Stimulated activated naive CD8-positive, alpha-beta T cell treated with anti-CD3 and anti-CD28 coated beads, Interleukin-15, amount 100 ng/mL, for 72 hours (primary cell): ENCODE measurements around the gene NDUFV1.
A peak's percentile ranks its signal among the peaks of the same experiment; 100 is the strongest.
"Not testable (repeated sequence)": the region's sequence is repeated elsewhere in the genome, so short reads cannot be mapped to it uniquely, and the experiment has no call there.

Source experiments
- ATAC-seq: fragments of 150-1000 bp; cut with Tn5 transposase; 2 replicates; pipeline ENCODE4 v1.10.0; 2021; ENCODE audit warnings: mild to moderate bottlenecking, moderate library complexity
- DNase-seq, 2 donors: peaks; one replicate each; pipeline ENCODE4 v3.0.0; 2021 to 2022
- H3K27ac Mint-ChIP-seq, 2 donors: one replicate each; pipeline ENCODE4 v1.8.0; 2022; ENCODE audit warnings: mild to moderate bottlenecking in 2 of 2, mixed read lengths in 2 of 2, moderate library complexity in 2 of 2
- H3K27me3 Mint-ChIP-seq: one replicate; pipeline ENCODE4 v1.8.0; 2022; ENCODE audit warnings: mixed read lengths
- H3K4me1 Mint-ChIP-seq: one replicate; pipeline ENCODE4 v1.8.0; 2022; ENCODE audit warnings: mild to moderate bottlenecking, mixed read lengths
- H3K4me3 Mint-ChIP-seq, 2 donors: one replicate each; pipeline ENCODE4 v1.8.0; 2022; ENCODE audit warnings: mild to moderate bottlenecking in 2 of 2, mixed read lengths in 2 of 2, moderate library complexity in 1 of 2
- H3K9me3 Mint-ChIP-seq, 2 donors: one replicate each; pipeline ENCODE4 v1.8.0; 2022; ENCODE audit warnings: mixed read lengths in 2 of 2

NDUFV1 gene

GRCh38 chr11:67583247-67584204, 23.2 kb upstream of the NDUFV1 start, which contains the start of gene GSTP1:
TSS of gene GSTP1 (plus strand) at chr11:67583812. CDS start at chr11:67583844, 32 bp downstream.
- H3K27me3 Mint-ChIP-seq: peaks cover 32% of the 10 kb centered on the region
- peak; percentile 82 to 84 for DNase-seq
- H3K9me3 Mint-ChIP-seq: peaks cover 10 to 15% of the 10 kb centered on the region in 2 donors
- H3K4me3 Mint-ChIP-seq: peak within 1 kb of the TSS; percentile 92 to 97
- peak within 1 kb of the TSS; percentile 96 to 98 for H3K27ac Mint-ChIP-seq
- peaks cover 59% of the 10 kb centered on the region for H3K4me1 Mint-ChIP-seq
- ATAC-seq: peak; percentile 94

DNA sequence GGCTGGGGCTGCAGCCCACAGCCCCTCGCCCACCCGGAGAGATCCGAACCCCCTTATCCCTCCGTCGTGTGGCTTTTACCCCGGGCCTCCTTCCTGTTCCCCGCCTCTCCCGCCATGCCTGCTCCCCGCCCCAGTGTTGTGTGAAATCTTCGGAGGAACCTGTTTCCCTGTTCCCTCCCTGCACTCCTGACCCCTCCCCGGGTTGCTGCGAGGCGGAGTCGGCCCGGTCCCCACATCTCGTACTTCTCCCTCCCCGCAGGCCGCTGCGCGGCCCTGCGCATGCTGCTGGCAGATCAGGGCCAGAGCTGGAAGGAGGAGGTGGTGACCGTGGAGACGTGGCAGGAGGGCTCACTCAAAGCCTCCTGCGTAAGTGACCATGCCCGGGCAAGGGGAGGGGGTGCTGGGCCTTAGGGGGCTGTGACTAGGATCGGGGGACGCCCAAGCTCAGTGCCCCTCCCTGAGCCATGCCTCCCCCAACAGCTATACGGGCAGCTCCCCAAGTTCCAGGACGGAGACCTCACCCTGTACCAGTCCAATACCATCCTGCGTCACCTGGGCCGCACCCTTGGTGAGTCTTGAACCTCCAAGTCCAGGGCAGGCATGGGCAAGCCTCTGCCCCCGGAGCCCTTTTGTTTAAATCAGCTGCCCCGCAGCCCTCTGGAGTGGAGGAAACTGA, 22.4 kb upstream of the NDUFV1 start:
- Mint-ChIP-seq H3K9me3 (peaks cover 10 to 15% of the 10 kb centered on the region in 2 donors), H3K27me3 (peaks cover 26% of the 10 kb centered on the region), H3K27ac (peak overlapping the region; percentile 93 to 98), H3K4me1 (peaks cover 54% of the 10 kb centered on the region), H3K4me3 (peak overlapping the region; percentile 87 to 92)
- ATAC-seq (peak; percentile 33), DNase-seq (peak in 1 of 2 donors; percentile 49)

GRCh38 chr11:67584881-67585873, 21.6 kb upstream of the NDUFV1 start:
- Mint-ChIP-seq H3K27ac (peak overlapping the region; percentile 82 to 93), H3K9me3 (peaks cover 10 to 15% of the 10 kb centered on the region in 2 donors), H3K4me3 (peak overlapping the region; percentile 87 to 92), H3K4me1 (peaks cover 46% of the 10 kb centered on the region), H3K27me3 (peaks cover 17% of the 10 kb centered on the region)
- no peak for ATAC-seq
- DNase-seq: no peak

GRCh38 chr11:67585911-67586310, 20.8 kb upstream of the NDUFV1 start:
- H3K9me3 Mint-ChIP-seq: peaks cover 10 to 15% of the 10 kb centered on the region in 2 donors
- H3K27me3 Mint-ChIP-seq: peaks cover 11% of the 10 kb centered on the region
- peaks cover 45% of the 10 kb centered on the region for H3K4me1 Mint-ChIP-seq
- H3K27ac Mint-ChIP-seq: no peak overlapping the region
- H3K4me3 Mint-ChIP-seq: no peak overlapping the region
- DNase-seq (no peak), ATAC-seq (no peak)

DNA sequence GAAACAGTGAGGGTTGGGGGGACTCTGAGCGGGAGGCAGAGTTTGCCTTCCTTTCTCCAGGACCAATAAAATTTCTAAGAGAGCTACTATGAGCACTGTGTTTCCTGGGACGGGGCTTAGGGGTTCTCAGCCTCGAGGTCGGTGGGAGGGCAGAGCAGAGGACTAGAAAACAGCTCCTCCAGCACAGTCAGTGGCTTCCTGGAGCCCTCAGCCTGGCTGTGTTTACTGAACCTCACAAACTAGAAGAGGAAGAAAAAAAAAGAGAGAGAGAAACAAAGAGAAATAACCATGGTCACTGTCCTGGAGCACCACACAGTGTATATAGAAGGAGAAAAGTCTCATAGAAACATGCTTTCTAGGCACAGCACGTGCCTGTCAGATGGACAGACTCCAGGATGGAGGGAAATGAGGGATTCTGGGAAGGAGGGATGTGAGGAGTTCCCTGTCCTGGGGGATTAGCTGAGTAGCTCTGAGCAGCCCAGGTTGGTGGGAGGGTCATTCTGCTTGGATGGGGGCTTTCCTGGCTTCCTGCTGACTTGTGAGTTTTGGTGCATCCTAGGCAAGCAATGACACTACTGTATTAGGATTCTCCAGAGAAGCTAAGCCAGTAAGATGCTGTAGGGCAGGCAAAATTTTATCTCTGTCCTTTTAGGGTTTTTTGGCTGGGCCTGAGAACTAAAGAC, 20.0 kb upstream of the NDUFV1 start:
- H3K9me3 Mint-ChIP-seq: peaks cover 10 to 15% of the 10 kb centered on the region in 2 donors
- no peak overlapping the region for H3K27ac Mint-ChIP-seq
- ATAC-seq: no peak
- H3K4me3 Mint-ChIP-seq: no peak overlapping the region
- DNase-seq: no peak
- H3K4me1 Mint-ChIP-seq: peaks cover 45% of the 10 kb centered on the region
- H3K27me3 Mint-ChIP-seq: peaks cover 8% of the 10 kb centered on the region

- Mint-ChIP-seq H3K27me3 (no peaks in the 10 kb centered on the region), H3K27ac (no peak overlapping the region), H3K9me3 (peaks cover 10 to 15% of the 10 kb centered on the region in 2 donors), H3K4me1 (peaks cover 32% of the 10 kb centered on the region), H3K4me3 (no peak overlapping the region)
- ATAC-seq (no peak), DNase-seq (no peak)
Observed at GRCh38 chr11:67588136-67588503, 18.6 kb upstream of the NDUFV1 start.

DNA sequence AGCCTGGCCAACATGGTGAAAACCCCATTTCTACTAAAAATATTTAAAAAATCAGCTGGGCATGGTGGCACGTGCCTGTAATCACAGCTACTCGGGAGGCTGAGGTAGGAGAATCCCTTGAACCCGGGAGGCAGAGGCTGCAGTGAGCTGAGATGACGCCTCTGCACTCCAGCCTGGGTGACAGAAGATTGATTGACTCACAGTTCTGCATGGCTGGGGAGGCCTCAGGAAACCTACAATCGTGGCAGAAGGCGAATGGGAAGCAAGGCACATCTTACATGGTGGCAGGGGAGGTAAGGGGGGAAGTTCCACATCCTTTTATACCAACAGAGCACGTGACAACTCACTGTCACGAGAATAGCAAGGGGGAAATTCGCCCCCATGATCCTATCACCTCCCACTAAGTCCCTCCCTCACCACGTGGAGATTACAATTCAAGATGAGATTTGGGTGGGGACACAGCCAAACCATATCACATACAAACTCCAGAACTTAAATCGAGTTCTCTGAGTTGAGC, 17.8 kb upstream of the NDUFV1 start:
- DNase-seq, H3K27ac Mint-ChIP-seq, H3K27me3 Mint-ChIP-seq, ATAC-seq, H3K4me3 Mint-ChIP-seq: not testable (repeated sequence)
- Mint-ChIP-seq H3K4me1 (peaks cover 28% of the 10 kb centered on the region), H3K9me3 (peaks cover 10 to 15% of the 10 kb centered on the region in 2 donors)

DNA sequence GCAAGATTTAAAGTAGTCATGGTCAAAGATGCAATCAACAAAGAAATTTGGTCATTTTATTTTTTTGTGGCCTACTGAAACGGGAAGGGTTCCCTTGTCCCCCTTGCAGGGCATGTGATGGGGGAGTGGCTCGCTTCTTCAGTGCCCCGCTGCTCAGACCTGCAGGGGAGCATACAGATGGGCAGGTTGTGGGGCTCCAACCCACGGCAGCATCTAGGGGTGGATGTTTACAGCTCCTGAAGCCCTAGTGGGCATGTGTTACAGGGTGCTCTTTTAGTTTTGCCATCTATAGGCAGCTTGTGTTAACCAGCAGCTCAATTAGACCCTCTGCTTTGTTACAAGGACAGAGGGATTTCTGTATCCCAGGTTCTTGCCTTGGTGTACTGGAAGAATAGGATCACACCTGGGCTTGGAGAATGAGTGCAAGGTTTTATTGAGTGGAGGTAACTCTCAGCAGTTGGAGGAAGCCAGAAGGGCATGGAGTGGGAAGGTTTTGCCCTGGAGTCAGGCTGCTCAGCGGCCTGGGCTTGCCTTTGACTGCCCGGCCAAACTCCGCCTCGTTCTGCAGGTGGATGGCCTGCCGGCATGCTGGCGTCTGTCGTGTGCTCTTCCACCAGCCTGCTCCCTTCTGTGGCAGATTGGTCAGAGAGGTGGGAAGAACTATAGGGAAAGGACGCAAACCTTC, 13.7 kb upstream of the NDUFV1 start:
- Mint-ChIP-seq H3K27me3 (no peaks in the 10 kb centered on the region), H3K9me3 (no peaks in the 10 kb centered on the region), H3K4me1 (no peaks in the 10 kb centered on the region), H3K27ac (no peak overlapping the region), H3K4me3 (no peak overlapping the region)
- ATAC-seq (no peak), DNase-seq (no peak)

DNA sequence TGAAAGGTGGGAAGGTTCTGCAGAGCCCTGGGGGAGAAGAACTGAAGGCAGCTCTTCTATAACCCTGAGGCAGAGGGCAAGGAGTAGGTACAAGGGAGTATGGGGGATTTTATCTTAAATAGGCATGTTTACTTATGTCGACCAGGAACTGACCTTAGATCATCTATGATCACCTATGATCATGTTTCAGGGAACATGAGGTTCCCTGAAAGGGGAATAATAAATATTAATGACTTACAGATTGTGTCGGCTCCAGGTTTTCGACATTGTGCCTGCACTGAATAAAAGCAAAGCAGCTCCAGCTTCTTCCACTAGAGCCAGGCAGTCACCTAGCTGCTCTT, 13.2 kb upstream of the NDUFV1 start:
- Mint-ChIP-seq H3K4me1 (no peaks in the 10 kb centered on the region), H3K9me3 (no peaks in the 10 kb centered on the region), H3K4me3 (no peak overlapping the region), H3K27ac (no peak overlapping the region), H3K27me3 (no peaks in the 10 kb centered on the region)
- DNase-seq: no peak
- no peak for ATAC-seq

- Mint-ChIP-seq H3K27ac (no peak overlapping the region), H3K4me3 (no peak overlapping the region), H3K4me1 (no peaks in the 10 kb centered on the region), H3K27me3 (peaks cover 5% of the 10 kb centered on the region), H3K9me3 (no peaks in the 10 kb centered on the region)
- ATAC-seq (no peak), DNase-seq (no peak)
Observed at GRCh38 chr11:67594480-67594879, 12.3 kb upstream of the NDUFV1 start.

- no peak for DNase-seq
- ATAC-seq: no peak
- Mint-ChIP-seq H3K27ac (no peak overlapping the region), H3K27me3 (peaks cover 28% of the 10 kb centered on the region), H3K4me3 (no peak overlapping the region), H3K4me1 (peaks cover 11% of the 10 kb centered on the region), H3K9me3 (no peaks in the 10 kb centered on the region)
Observed at GRCh38 chr11:67596753-67597300, 9.9 kb upstream of the NDUFV1 start.

- H3K27me3 Mint-ChIP-seq: peaks cover 28% of the 10 kb centered on the region
- H3K27ac Mint-ChIP-seq, DNase-seq, ATAC-seq, H3K4me3 Mint-ChIP-seq, H3K9me3 Mint-ChIP-seq: not testable (repeated sequence)
- peaks cover 11% of the 10 kb centered on the region for H3K4me1 Mint-ChIP-seq
Observed at GRCh38 chr11:67597458-67597857, 9.3 kb upstream of the NDUFV1 start.

- H3K27me3 Mint-ChIP-seq: peaks cover 33% of the 10 kb centered on the region
- not testable (repeated sequence) for DNase-seq, H3K9me3 Mint-ChIP-seq, H3K4me3 Mint-ChIP-seq, ATAC-seq, H3K27ac Mint-ChIP-seq
- H3K4me1 Mint-ChIP-seq: peaks cover 11% of the 10 kb centered on the region
Observed at GRCh38 chr11:67597963-67598362, 8.8 kb upstream of the NDUFV1 start.

GRCh38 chr11:67599149-67599548, 7.6 kb upstream of the NDUFV1 start:
- Mint-ChIP-seq H3K27ac (no peak overlapping the region), H3K4me3 (no peak overlapping the region), H3K4me1 (peaks cover 11% of the 10 kb centered on the region), H3K9me3 (no peaks in the 10 kb centered on the region), H3K27me3 (peaks cover 38% of the 10 kb centered on the region)
- DNase-seq (no peak), ATAC-seq (no peak)
